Smooth muscle cell (in vitro differentiated cells): ENCODE measurements around the gene KLHL25. TPM values are rescaled to one million over a fixed set of nuclear protein-coding genes. Genes with fewer than 3 reads are reported as not detected.

Experiments used
- DNase-seq: peaks from one replicate; lab custom pipeline; 2025; ENCODE audit not compliant: unreplicated experiment; lab: John Stamatoyannopoulos, UW
- H2AFZ ChIP-seq: fragments of 200-600 bp; sonication (generic); 2 replicates; pipeline ENCODE4 v1.6.0; 2016; ENCODE audit warnings: antibody characterized with exemption, low read depth, mild to moderate bottlenecking
- H3F3A ChIP-seq: fragments of 200-600 bp; sonication (generic); 2 replicates; pipeline ENCODE4 v1.6.0; 2017; ENCODE audit warnings: antibody characterized with exemption, low read depth
- H3K27ac ChIP-seq: fragments of 200-600 bp; sonication (generic); 2 replicates; pipeline ENCODE4 v1.5.1; 2016; ENCODE audit warnings: low read depth, mild to moderate bottlenecking
- H3K27me3 ChIP-seq: fragments of 200-600 bp; sonication (generic); 2 replicates; pipeline ENCODE4 v1.6.1; 2016; ENCODE audit warnings: low read depth, mild to moderate bottlenecking
- H3K36me3 ChIP-seq: fragments of 200-600 bp; sonication (generic); 2 replicates; pipeline ENCODE4 v1.5.1; 2016; ENCODE audit warnings: low read depth
- H3K4me1 ChIP-seq: fragments of 200-600 bp; sonication (generic); 2 replicates; pipeline ENCODE4 v1.5.1; 2016; ENCODE audit warnings: low read depth
- H3K4me2 ChIP-seq: fragments of 200-600 bp; sonication (generic); 2 replicates; pipeline ENCODE4 v1.6.0; 2016; ENCODE audit warnings: mild to moderate bottlenecking
- H3K4me3 ChIP-seq: fragments of 200-600 bp; sonication (generic); 2 replicates; pipeline ENCODE4 v1.5.1; 2016; ENCODE audit warnings: mild to moderate bottlenecking
- H3K79me2 ChIP-seq: fragments of 200-600 bp; sonication (generic); 2 replicates; pipeline ENCODE4 v1.6.0; 2016; ENCODE audit warnings: low read depth, mild to moderate bottlenecking
- H3K9ac ChIP-seq: fragments of 200-600 bp; sonication (generic); 2 replicates; pipeline ENCODE4 v1.6.0; 2016; ENCODE audit warnings: low read depth
- H3K9me3 ChIP-seq: fragments of 200-600 bp; sonication (generic); replicated peaks from 2 replicates; pipeline ENCODE4 v1.5.1; 2016; ENCODE audit warnings: low read depth
- H4K20me1 ChIP-seq: fragments of 200-600 bp; sonication (generic); 2 replicates; pipeline ENCODE4 v1.6.0; 2016; ENCODE audit warnings: low read depth
- CTCF ChIP-seq: fragments of 200-600 bp; sonication (generic); IDR thresholded peaks from 2 replicates; pipeline ENCODE4 v1.5.1; 2017; ENCODE audit warnings: borderline replicate concordance, mild to moderate bottlenecking, antibody characterized with exemption; ENCODE audit not compliant: insufficient read depth, poor library complexity, severe bottlenecking
- WGBS: methylation state at CpG from one replicate; pipeline ENCODE4 v1.1.7; 2016; ENCODE audit warnings: low lambda C conversion rate; 5-methylcytosine and 5-hydroxymethylcytosine counted together
- polyA plus RNA-seq: library from polyadenylated mRNA; unstranded; fragments of >200 nt; fragmentation: Nextera tagmentation; extraction: Ambion mirVana; gene quantifications from 2 replicates; pipeline ENCODE4 v1.2.1, GENCODE V29; 2016
- total RNA-seq: library from RNA; depleted of rRNA; stranded (reverse); fragments of >200 nt; gene quantifications from 2 replicates; pipeline ENCODE4 v1.2.3, GENCODE V29; 2014

The KLHL25 gene
- total and polyA plus RNA-seq, 2 experiments from 2014 or later = 5.0 to 6.7 TPM

- Histone ChIP-seq H3F3A (no peaks in the 10 kb centered on the region), H3K27me3 (no peaks in the 10 kb centered on the region), H3K4me1 (no peaks in the 10 kb centered on the region), H3K9ac (no peak overlapping the region), H4K20me1 (no peaks in the 10 kb centered on the region), H3K4me2 (no peak overlapping the region), H3K9me3 (no peaks in the 10 kb centered on the region), H3K36me3 (no peaks in the 10 kb centered on the region), H3K4me3 (no peak overlapping the region), H3K79me2 (no peaks in the 10 kb centered on the region), H2AFZ (peak overlapping the region; percentile 23), H3K27ac (no peak overlapping the region)
- TF ChIP-seq CTCF = no peak
- DNase-seq = no peak
- WGBS = 90% methylated on average over 2 of the region's 2 CpGs
These were observed 44.9 kb upstream of the KLHL25 start for GRCh38 chr15:85839643-85840042.

DNA sequence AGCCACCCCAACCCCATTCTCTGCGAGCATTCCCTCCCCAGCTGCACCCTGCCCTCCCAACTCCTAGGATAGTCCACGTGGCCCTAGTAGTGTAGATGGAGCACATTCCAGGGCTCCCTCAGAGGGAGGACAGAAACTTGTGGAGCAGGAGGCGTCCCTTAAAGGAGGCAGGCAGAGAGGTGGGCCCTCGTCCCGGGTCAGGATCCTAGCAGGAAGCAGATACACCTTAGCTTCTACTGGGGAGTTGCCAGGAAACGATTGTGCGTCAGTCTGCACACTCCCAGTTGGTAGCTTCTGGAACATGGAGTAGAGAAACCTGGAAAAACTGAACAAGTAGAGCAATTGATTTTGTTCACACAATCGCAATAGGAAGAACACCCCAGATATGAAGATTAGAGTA is 43.9 kb upstream of the KLHL25 start:
- no peaks in the 10 kb centered on the region for H3K36me3 ChIP-seq
- DNase-seq = no peak
- no peaks in the 10 kb centered on the region for H3K9me3 ChIP-seq
- no peak overlapping the region for H2AFZ ChIP-seq
- TF ChIP-seq CTCF = no peak
- H3K4me2 ChIP-seq = no peak overlapping the region
- no peaks in the 10 kb centered on the region for H3K79me2 ChIP-seq
- H3K27ac ChIP-seq = no peak overlapping the region
- no peaks in the 10 kb centered on the region for H4K20me1 ChIP-seq
- no peaks in the 10 kb centered on the region for H3K27me3 ChIP-seq
- H3K4me3 ChIP-seq = no peak overlapping the region
- 86% methylated on average over 8 of the region's 8 CpGs for WGBS
- H3K9ac ChIP-seq = no peak overlapping the region
- H3F3A ChIP-seq = no peaks in the 10 kb centered on the region
- no peaks in the 10 kb centered on the region for H3K4me1 ChIP-seq

DNA sequence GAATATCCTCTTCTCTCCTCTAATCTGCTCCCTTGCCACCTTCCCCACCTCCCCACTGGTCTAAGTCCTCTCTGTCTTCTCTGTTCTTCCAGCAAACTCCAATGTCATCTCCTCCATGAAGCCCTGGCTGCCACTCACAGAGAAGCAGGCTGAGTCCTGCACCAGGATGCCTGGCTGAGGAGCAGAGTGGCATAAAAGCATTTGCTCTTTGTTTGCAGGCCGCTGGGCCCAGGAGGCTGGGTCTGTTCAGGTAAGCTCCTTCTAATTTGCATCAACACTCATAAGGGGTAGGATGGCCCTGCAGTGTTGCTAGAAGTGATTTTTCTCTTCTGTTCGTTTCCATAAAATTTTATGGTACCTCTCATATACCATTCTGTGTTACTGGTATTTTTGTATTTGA is 43.2 kb upstream of the KLHL25 start:
- Histone ChIP-seq H3F3A (no peaks in the 10 kb centered on the region), H3K36me3 (no peaks in the 10 kb centered on the region), H3K4me3 (no peak overlapping the region), H3K4me1 (no peaks in the 10 kb centered on the region), H3K79me2 (no peaks in the 10 kb centered on the region), H3K27ac (no peak overlapping the region), H3K9me3 (no peaks in the 10 kb centered on the region), H4K20me1 (no peaks in the 10 kb centered on the region), H2AFZ (no peak overlapping the region), H3K9ac (no peak overlapping the region), H3K4me2 (no peak overlapping the region), H3K27me3 (no peaks in the 10 kb centered on the region)
- WGBS = 80% methylated on average over 2 of the region's 2 CpGs
- TF ChIP-seq CTCF = no peak
- no peak for DNase-seq

DNA sequence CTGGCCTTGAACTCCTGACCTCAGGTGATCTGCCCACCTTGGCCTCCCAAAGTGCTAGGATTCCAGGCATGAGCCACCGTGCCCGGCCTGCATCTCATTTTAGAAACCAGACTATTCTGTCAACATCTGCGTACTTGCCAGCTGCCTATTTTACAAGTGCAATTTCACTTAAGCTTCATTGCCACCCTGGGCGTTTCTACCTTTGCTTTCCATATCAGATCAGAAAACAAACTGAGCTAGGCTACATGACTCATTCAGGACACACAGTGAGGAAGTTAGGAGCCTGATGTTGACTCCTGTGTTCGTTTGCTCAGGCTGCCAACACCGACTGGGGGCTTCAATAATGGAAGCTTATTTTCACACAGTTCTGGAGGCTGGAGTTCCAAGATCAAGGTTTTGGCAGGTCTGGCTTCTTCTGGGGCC is 42.3 kb upstream of the KLHL25 start:
- Histone ChIP-seq H3K9me3 (no peaks in the 10 kb centered on the region), H4K20me1 (no peaks in the 10 kb centered on the region), H3K27ac (no peak overlapping the region), H3K79me2 (no peaks in the 10 kb centered on the region), H3K36me3 (no peaks in the 10 kb centered on the region), H3K9ac (no peak overlapping the region), H3K4me1 (no peaks in the 10 kb centered on the region), H3K27me3 (no peaks in the 10 kb centered on the region), H3F3A (no peaks in the 10 kb centered on the region), H3K4me3 (no peak overlapping the region), H2AFZ (no peak overlapping the region), H3K4me2 (no peak overlapping the region)
- TF ChIP-seq CTCF = no peak
- no peak for DNase-seq
- WGBS = 76% methylated on average over 6 of the region's 6 CpGs
